Activated T-cell treated with anti-CD3 and anti-CD28 coated beads for 1 hour (primary cell): ENCODE results near the gene ZBTB43.

Experiments used
- DNase-seq: peaks from one replicate; pipeline ENCODE4 v3.0.0-alpha.2; 2020; ENCODE audit warnings: low read depth

Gene ZBTB43

DNA sequence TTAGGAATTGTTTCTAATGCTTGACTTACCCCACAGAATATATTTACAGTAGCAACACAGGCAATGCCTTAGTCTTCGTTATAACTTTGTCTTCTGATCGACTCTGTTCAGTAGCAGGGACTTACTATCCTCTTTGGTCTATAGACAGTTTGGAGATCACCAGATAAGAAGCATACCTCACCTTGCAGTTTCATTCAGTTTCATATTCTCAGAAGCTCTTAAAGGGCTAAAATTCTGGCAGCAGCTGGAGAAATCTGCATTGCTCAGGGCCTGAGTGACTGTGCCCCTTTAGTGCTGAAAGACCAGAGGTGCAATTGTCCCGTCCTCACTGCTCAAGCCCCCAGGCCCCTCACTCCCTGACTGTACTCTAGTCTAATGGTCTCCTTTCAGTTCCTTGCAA, 26.0 kb downstream of the ZBTB43 start:
- DNase-seq, result no peak

- no peak for DNase-seq
Observed at GRCh38 chr9:126832440-126832839, 27.6 kb downstream of the ZBTB43 start.

DNA sequence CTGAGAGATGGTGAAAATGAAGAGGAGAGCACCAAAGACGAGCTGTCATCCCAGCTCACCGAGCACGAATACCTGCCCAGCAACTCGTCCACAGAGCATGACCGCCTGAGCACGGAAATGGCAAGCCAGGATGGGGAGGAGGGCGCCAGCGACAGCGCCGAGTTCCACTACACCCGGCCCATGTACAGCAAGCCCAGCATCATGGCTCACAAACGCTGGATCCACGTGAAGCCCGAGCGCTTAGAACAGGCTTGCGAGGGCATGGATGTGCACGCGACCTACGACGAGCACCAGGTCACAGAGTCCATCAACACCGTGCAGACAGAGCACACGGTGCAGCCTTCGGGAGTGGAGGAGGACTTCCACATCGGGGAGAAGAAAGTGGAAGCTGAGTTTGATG, 28.2 kb downstream of the ZBTB43 start:
- DNase-seq, result no peak

GRCh38 chr9:126833710-126834345, 29.0 kb downstream of the ZBTB43 start:
- no peak for DNase-seq

- no peak for DNase-seq
Observed at GRCh38 chr9:126834672-126835071, 29.8 kb downstream of the ZBTB43 start.

DNA sequence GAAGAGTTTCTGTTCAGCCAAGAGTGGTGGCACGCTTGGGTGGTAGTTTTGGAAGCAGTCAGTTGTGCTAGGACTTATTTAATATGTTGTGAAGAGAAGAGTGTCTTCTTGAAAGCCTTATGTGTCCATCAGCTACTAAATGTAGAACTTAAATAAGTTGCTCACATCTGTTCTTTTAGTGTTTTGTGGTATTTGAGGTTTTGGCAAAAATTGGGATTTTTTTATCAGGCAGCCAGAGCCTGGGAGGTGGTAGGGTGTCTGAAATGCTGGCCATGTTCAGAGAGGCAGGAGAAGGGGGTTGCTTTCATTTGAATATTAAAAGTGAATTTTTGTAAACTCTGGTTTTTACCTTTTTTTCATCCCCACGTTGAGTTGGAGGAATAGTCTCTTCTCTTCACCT, 31.4 kb downstream of the ZBTB43 start:
- DNase-seq, result no peak

DNA sequence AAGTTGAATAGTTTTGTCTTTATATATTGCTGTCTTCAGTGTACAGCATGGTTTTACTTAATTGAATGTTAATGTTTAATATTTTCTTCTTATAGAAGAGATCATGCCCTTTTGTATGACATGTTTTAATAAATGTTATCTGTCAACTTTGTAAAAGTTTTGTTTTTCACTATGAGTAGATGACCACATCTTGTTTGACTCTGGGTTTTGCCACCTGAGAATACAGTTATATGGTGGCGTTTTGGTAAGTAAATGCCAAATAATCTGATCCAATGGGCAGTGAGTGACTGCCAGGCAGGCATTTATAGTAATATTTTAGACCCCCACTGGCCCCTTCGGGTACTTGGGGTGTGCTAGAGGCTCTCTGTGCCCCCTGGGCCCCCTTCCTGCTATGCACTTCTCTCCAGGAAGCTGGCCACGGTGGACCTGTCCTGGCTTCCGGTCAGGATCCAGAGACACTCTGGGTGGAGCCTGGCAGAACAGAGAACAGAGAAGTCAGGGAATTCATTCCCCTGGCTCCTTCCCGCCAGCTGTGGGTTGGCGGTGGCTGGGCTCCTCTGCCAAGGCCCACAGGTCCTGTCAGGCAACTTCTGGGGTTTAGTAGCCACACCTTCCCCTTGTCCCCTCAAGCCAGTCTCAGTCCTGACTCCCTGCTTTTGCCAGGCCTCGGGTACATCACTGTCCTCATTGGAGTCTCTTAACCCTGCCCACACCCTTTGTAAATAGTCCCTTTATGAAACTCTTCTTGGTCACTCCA, 33.4 kb downstream of the ZBTB43 start:
- no peak for DNase-seq

GRCh38 chr9:126838895-126839294, 34.1 kb downstream of the ZBTB43 start:
- no peak for DNase-seq

GRCh38 chr9:126839301-126839700, 34.5 kb downstream of the ZBTB43 start:
- DNase-seq, result no peak

DNA sequence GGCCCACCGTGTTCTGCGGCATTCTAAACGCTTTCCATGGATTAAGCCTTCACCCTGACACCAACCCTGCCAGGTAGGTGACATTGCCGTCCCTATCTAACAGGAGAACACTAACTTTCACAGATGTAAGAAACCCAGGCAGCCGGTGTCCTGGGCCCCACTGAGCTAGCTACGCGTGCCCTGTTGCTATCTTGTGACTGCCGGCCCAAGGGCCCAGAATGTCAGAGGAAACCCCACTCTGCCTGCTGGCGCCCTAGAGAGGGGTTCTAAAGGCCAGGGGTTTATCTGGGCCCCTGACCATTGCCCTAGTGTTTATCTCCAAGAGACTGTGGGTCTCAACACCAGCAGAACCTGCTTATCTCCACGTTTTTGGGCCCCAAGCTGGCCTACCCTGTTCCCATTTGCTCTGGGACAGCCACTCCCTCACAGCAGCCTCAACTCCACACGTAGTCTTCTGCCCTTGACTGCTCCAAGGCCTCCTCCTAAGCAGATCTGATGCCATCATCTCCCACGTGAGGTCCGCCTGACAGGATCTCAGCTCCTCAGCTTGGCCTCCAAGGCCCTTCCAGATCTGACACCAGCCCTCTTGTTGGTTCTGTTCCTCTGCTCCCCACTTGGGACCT, 37.5 kb downstream of the ZBTB43 start:
- DNase-seq, result no peak

DNA sequence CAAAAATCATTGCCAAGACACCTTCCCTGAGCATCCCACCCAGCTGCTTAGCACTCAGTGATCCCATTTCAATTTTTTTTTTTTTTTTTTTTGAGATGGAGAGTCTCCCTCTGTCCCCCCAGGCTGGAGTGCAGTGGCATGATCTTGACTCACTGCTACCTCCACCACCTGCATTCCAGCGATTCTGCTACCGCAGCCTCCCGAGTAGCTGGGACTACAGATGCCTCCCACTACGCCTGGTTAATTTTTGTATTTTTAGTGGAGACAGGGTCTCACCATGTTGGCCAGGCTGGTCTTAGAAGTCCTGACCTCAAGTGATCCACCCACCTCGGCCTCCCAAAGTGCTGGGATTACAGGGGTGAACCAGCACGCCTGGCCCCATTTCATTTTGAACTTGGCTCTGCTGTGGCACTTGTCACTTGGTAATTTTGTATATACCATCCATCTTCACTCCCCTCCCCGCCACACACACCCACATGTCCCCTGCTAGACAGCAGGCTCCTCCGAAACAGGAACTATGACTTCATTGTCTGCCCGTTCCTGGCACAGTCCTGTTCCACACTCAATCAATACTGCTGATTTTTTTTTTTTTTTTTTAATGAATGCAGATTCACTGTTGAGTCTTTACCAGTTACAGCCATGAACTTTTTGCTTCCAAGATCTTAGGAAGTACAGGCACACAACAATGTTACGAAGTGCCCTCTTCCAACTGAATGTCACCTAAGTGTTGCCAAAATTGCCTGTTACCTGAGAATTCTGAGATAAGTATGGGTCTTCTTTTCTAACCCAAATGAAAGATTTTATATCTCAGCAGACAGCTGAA, 38.3 kb downstream of the ZBTB43 start:
- DNase-seq, result no peak

GRCh38 chr9:126844085-126844484, 39.2 kb downstream of the ZBTB43 start:
- no peak for DNase-seq

DNA sequence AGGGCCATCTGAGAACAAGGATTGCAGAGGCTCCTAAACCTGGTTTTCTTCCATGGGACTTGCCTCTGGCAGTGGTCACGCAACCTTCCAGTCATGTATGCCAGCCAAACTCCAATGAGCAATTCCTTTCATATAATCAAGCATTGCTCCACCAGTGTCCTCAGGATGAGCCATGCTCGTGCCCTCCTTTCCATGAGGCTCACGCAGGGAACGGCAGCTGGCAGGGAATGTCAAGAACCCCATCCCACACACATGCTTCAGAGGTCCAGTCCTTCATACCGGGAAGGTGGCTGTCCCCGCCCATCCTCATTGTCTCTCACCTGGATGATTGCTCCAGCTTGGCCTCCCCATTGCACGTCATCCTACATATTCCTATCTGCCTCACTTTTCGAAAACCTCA, 42.2 kb downstream of the ZBTB43 start:
- no peak for DNase-seq

- no peak for DNase-seq
Observed at GRCh38 chr9:126849591-126850225, 44.9 kb downstream of the ZBTB43 start.

- no peak for DNase-seq
Observed at GRCh38 chr9:126851286-126851880, 46.5 kb downstream of the ZBTB43 start.

DNA sequence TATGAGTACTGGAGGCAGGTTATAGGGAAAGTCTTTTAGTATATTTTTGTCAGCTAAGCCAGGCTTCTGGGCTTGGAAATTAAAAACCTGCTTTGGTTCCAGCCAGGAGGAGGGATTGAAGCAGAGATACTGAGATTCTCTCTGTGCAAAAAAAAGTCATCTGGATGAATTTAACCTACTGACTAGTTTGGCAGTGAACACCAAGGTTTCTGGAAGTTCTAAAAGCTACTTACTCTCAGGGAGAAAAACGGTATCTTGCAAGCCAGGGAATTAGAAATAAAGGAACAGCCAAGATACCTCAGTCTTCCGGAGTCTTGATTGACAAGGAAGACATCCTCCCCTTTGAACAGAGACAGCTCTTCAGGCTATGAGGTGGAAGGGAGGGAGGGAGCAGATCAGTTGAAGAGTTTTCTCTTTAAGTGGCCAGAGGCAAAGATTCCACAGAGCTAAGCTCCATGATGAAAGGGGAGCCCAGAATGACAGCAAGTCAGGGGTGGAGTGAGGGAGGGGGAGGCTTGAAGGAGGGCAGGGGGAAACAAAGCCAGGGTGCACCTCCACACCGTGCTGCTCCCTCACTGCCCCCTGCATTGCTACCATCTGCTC, 47.3 kb downstream of the ZBTB43 start:
- DNase-seq, result no peak

- no peak for DNase-seq
Observed at GRCh38 chr9:126853667-126854066, 48.8 kb downstream of the ZBTB43 start.

- DNase-seq, result no peak
Observed at GRCh38 chr9:126854734-126855133, 49.9 kb downstream of the ZBTB43 start.

- no peak for DNase-seq
Observed at GRCh38 chr9:126856326-126856877, 51.6 kb downstream of the ZBTB43 start.

DNA sequence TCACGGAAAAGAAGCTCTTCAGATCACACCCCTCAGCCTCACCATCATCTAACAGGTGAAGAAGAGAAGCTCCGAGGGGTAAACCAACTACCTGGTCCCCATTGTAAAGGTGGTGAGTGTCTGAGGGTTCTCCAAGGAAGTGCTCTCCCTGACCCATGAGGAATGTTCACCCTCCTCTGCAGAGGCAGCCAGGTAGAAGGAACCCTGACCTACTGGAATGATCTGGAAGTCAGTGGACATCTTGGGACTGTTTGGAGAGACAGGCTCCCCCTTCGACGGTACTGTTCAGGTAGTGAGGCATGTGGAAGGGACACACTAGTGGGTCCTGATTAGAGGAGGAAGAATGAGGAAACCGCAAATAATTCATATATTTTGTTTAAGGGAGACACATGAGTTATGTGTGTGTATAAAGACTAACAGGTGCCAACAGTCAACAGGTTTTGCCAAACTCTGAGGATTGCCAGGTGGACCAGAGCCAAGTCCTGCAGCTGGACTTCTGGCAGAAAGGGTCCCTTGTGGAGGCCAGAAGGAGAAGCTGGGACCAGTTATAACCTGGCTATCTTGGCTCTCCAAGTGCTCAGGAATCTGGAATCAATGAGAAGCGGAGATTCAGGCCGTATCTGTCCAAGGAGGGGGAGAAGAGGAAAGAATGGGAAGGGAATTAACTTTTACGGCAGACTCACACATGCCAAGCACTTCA, 52.6 kb downstream of the ZBTB43 start:
- DNase-seq, result no peak
